ENCODE results near the gene NRAP. TPM values are rescaled to one million over a fixed set of nuclear protein-coding genes. Genes with fewer than 3 reads are reported as not detected.

NRAP gene
- total and polyA plus RNA-seq, 2 of the 4 experiments (the other 2 are of a cell fraction), result not detected

DNA sequence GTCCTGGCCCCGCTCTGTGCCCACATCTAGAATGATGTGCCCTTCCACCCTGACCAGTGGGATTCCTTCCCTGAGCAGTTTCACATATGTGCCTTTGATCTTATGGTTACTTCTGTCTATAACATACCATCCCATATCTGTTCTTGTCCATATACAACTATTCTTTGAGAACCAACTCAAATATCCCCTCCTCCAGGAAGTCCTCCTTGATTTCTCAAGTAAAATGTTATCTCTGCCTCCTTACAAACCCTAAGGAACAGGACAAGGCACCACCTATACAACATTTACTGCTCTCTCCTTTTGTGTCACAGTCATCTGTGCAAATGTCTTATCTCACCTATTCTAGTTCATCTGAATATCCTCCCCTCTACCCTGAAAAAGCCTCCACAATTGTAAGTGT lies 82.7 kb downstream of the NRAP start:
- Histone ChIP-seq H2BK120ac (ENCODE audit: low read depth, low read length) (no peak overlapping the region), H3K9me3 (ENCODE audit: control insufficient read depth, insufficient read depth, low read length) (0 out of 2 replicates have a peak, but pooled peaks cover 1% of the 10 kb centered on the region), H4K91ac (ENCODE audit: insufficient read depth, low read depth, low read length) (no peak overlapping the region), H2BK20ac (ENCODE audit: low read depth, low read length) (no peak overlapping the region), H4K20me1 (ENCODE audit: insufficient read depth, low read length) (no peaks in the 10 kb centered on the region), H3K4me1 (ENCODE audit: control insufficient read depth, insufficient read depth, low read length) (no peaks in the 10 kb centered on the region), H2AK5ac (ENCODE audit: low read depth, low read length) (no peak overlapping the region), H3K4me2 (ENCODE audit: low read depth, low read length) (no peak overlapping the region), H3K27ac (ENCODE audit: insufficient read depth, low read length) (no peak overlapping the region), H3K23ac (ENCODE audit: low read depth, low read length) (no peak overlapping the region), H4K5ac (ENCODE audit: low read depth, low read length) (no peak overlapping the region), H3K36me3 (ENCODE audit: control insufficient read depth, insufficient read depth, low read length) (no peaks in the 10 kb centered on the region), H3K14ac (replicated peaks; ENCODE audit: low read depth, low read length) (no peak overlapping the region), H2BK5ac (ENCODE audit: low read depth, low read length, poor library complexity, severe bottlenecking) (no peak overlapping the region), H2AK9ac (replicated peaks; ENCODE audit: low read depth, low read length, poor library complexity) (no peak overlapping the region), H3K79me1 (ENCODE audit: low read depth in 1 of 2, low read length in 2 of 2) (no peaks in the 10 kb centered on the region), H4K8ac (ENCODE audit: low read depth in 2 of 2, low read length in 2 of 2) (no peak overlapping the region), H3K18ac (ENCODE audit: low read depth, low read length) (no peak overlapping the region), H3K4me3 (ENCODE audit: insufficient read depth, low read depth, low read length) (no peak overlapping the region), H3K4ac (ENCODE audit: low read depth, low read length) (no peak overlapping the region), H3K9ac (ENCODE audit: low read depth, low read length) (no peak overlapping the region), H3K27me3 (ENCODE audit: control insufficient read depth, insufficient read depth, low read length) (no peaks in the 10 kb centered on the region), H3K56ac (ENCODE audit: extremely low read depth, insufficient read depth, low read length) (no peak overlapping the region), H3K9me1 (ENCODE audit: insufficient read depth, low read length) (no peaks in the 10 kb centered on the region), H2AFZ (replicated peaks; ENCODE audit: low read length, poor library complexity) (no peak overlapping the region), H2BK15ac (ENCODE audit: low read depth, low read length) (no peak overlapping the region)
- WGBS, 2 experiments (ENCODE audit: extremely low coverage in 2 of 2, insufficient read length in 1 of 2), result 29% methylated on average over 1 of the region's 1 CpG; no CpG with 5 or more reads in 1 of the 2 experiments
- in situ Hi-C loops (cut with MboI; ENCODE audit: low sequenced_read_pairs), result no loop called here
- TF ChIP-seq NFE2L2 (IDR thresholded peaks at IDR 0.05; ENCODE audit: low read depth, low read length) (no peak), MAFK (IDR thresholded peaks at IDR 0.05; ENCODE audit: low read depth, low read length) (no peak), SMC3 (IDR thresholded peaks at IDR 0.05; ENCODE audit: low read depth, low read length) (no peak), RAD21 (IDR thresholded peaks at IDR 0.05; ENCODE audit: low read length) (no peak), CEBPB (IDR thresholded peaks at IDR 0.05; ENCODE audit: low read depth, low read length) (no peak), RCOR1 (IDR thresholded peaks at IDR 0.05; ENCODE audit: insufficient replicate concordance, low read length) (no peak), FOS (IDR thresholded peaks at IDR 0.05; ENCODE audit: low read depth, low read length) (no peak), BHLHE40 (IDR thresholded peaks at IDR 0.05; ENCODE audit: low read depth, low read length) (no peak), CHD1 (IDR thresholded peaks at IDR 0.05; ENCODE audit: low read depth, low read length) (no peak), MXI1 (IDR thresholded peaks at IDR 0.05; ENCODE audit: borderline replicate concordance, low read depth, low read length) (no peak), MAZ (IDR thresholded peaks at IDR 0.05; ENCODE audit: borderline replicate concordance, low read depth, low read length) (no peak), RFX5 (IDR thresholded peaks at IDR 0.05; ENCODE audit: low read depth, low read length) (no peak), POLR2A (IDR thresholded peaks at IDR 0.05; ENCODE audit: low read depth, low read length) (no peak)
- TF ChIP-seq, protein P1, sequence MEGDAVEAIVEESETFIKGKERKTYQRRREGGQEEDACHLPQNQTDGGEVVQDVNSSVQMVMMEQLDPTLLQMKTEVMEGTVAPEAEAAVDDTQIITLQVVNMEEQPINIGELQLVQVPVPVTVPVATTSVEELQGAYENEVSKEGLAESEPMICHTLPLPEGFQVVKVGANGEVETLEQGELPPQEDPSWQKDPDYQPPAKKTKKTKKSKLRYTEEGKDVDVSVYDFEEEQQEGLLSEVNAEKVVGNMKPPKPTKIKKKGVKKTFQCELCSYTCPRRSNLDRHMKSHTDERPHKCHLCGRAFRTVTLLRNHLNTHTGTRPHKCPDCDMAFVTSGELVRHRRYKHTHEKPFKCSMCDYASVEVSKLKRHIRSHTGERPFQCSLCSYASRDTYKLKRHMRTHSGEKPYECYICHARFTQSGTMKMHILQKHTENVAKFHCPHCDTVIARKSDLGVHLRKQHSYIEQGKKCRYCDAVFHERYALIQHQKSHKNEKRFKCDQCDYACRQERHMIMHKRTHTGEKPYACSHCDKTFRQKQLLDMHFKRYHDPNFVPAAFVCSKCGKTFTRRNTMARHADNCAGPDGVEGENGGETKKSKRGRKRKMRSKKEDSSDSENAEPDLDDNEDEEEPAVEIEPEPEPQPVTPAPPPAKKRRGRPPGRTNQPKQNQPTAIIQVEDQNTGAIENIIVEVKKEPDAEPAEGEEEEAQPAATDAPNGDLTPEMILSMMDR (conservative IDR thresholded peaks at IDR 0.05; ENCODE audit: low read depth, low read length), result no peak
- TF ChIP-seq, protein P2, sequence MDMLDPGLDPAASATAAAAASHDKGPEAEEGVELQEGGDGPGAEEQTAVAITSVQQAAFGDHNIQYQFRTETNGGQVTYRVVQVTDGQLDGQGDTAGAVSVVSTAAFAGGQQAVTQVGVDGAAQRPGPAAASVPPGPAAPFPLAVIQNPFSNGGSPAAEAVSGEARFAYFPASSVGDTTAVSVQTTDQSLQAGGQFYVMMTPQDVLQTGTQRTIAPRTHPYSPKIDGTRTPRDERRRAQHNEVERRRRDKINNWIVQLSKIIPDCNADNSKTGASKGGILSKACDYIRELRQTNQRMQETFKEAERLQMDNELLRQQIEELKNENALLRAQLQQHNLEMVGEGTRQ (IDR thresholded peaks at IDR 0.05; ENCODE audit: low read depth, low read length), result no peak
- TF ChIP-seq, protein P3, sequence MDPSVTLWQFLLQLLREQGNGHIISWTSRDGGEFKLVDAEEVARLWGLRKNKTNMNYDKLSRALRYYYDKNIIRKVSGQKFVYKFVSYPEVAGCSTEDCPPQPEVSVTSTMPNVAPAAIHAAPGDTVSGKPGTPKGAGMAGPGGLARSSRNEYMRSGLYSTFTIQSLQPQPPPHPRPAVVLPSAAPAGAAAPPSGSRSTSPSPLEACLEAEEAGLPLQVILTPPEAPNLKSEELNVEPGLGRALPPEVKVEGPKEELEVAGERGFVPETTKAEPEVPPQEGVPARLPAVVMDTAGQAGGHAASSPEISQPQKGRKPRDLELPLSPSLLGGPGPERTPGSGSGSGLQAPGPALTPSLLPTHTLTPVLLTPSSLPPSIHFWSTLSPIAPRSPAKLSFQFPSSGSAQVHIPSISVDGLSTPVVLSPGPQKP (IDR thresholded peaks at IDR 0.05; ENCODE audit: borderline replicate concordance, low read depth, low read length), result no peak
- ATAC-seq (ENCODE audit: low read depth) (no peak), DNase-seq (no peak)
- CTCF ChIA-PET, result no interaction called here
- dilution Hi-C loops (cut with HindIII; ENCODE audit: low sequenced_read_pairs, unreplicated experiment), result no loop called here
- BruUV-seq (replicated peaks), result no TSS peak
- POLR2A ChIA-PET (ENCODE audit: unreplicated experiment), result no interaction called here
- intact Hi-C loops (cut with micrococcal nuclease), result no loop called here
